Parathyroid adenoma (tissue), 2 donors: Measurements from ENCODE around the gene WDR77.

Experiments
- H2AFZ ChIP-seq: fragments of 300-600 bp; sonication (generic); one replicate; pipeline ENCODE4 v1.7.0; 2017; ENCODE audit warnings: antibody characterized with exemption, mild to moderate bottlenecking
- H3K27ac ChIP-seq: fragments of 300-600 bp; sonication (generic); one replicate; pipeline ENCODE4 v1.7.0; 2017
- H3K27me3 ChIP-seq: fragments of 300-600 bp; sonication (generic); one replicate; pipeline ENCODE4 v1.7.0; 2017; ENCODE audit warnings: low read length; ENCODE audit not compliant: control insufficient read depth, insufficient read depth
- H3K36me3 ChIP-seq: fragments of 300-600 bp; sonication (generic); one replicate; pipeline ENCODE4 v1.7.0; 2017; ENCODE audit warnings: low read length; ENCODE audit not compliant: control insufficient read depth, insufficient read depth
- H3K4me1 ChIP-seq: fragments of 300-600 bp; sonication (generic); one replicate; pipeline ENCODE4 v1.7.0; 2017; ENCODE audit warnings: control low read depth
- H3K4me2 ChIP-seq: fragments of 300-600 bp; sonication (generic); one replicate; pipeline ENCODE4 v1.7.0; 2017; ENCODE audit warnings: low read length
- H3K4me3 ChIP-seq: fragments of 300-600 bp; sonication (generic); one replicate; pipeline ENCODE4 v1.7.0; 2017; ENCODE audit warnings: low read depth, low read length
- H3K79me2 ChIP-seq: fragments of 300-600 bp; sonication (generic); one replicate; pipeline ENCODE4 v1.7.0; 2017; ENCODE audit warnings: control low read depth
- H3K9ac ChIP-seq: fragments of 300-600 bp; sonication (generic); one replicate; pipeline ENCODE4 v1.7.0; 2017; ENCODE audit warnings: mild to moderate bottlenecking
- H3K9me3 ChIP-seq: fragments of 300-600 bp; sonication (generic); one replicate; pipeline ENCODE4 v1.7.0; 2017; ENCODE audit warnings: low read length; ENCODE audit not compliant: control insufficient read depth
- TF ChIP-seq, protein P1 (sequence below): fragments of 300-600 bp; sonication (generic); IDR thresholded peaks from one replicate; pipeline ENCODE4 v1.7.0; 2017; ENCODE audit warnings: antibody characterized with exemption, mild to moderate bottlenecking
- donor health status: primary hyperparathyroidism.

WDR77 gene

DNA sequence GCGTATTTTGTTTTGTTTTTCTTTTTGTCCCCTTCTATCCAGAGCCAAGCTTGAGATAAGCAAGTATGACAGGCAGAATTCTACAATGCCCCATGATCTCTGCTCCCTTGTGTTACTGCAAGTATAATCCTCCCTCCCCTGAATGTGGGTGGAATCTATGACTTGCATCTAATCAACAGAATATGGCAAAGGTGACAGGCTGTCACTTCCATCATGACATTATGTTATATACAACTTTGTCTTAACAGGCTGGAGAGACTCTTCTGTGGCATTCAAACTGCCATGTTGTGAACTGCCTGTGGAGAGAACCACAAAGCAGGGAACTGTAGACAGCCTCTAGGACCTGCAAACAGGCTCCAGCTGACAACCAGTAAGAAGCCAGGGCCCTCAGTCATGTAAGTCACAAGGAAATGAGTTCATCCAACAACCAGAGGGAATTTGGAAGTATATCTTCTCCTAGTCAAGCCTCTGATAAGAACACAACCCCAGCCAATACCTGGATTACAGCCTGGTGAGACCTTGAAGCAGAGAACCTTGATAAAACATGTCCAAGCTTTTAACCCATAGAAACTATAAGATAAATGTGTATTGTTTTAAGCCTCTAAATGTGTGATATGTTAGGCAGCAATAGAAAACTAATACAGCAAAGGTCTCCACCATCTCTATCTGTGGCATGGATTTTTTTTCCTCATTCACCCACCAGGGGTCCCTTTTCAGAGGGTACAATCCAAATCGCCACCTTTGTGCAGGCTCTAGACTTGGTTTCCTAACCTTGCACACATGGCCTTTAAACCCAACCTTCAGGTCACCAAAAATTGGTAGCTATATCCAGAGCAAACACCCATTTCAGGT is 19.0 kb upstream of the WDR77 start:
- peaks cover 8% of the 10 kb centered on the region for H3K4me1 ChIP-seq
- H3K9me3 ChIP-seq = no peaks in the 10 kb centered on the region
- no peak overlapping the region for H3K9ac ChIP-seq
- no peak overlapping the region for H3K27ac ChIP-seq
- no peaks in the 10 kb centered on the region for H3K79me2 ChIP-seq
- H3K36me3 ChIP-seq = no peaks in the 10 kb centered on the region
- H3K4me3 ChIP-seq = no peak overlapping the region
- TF ChIP-seq, protein P1, sequence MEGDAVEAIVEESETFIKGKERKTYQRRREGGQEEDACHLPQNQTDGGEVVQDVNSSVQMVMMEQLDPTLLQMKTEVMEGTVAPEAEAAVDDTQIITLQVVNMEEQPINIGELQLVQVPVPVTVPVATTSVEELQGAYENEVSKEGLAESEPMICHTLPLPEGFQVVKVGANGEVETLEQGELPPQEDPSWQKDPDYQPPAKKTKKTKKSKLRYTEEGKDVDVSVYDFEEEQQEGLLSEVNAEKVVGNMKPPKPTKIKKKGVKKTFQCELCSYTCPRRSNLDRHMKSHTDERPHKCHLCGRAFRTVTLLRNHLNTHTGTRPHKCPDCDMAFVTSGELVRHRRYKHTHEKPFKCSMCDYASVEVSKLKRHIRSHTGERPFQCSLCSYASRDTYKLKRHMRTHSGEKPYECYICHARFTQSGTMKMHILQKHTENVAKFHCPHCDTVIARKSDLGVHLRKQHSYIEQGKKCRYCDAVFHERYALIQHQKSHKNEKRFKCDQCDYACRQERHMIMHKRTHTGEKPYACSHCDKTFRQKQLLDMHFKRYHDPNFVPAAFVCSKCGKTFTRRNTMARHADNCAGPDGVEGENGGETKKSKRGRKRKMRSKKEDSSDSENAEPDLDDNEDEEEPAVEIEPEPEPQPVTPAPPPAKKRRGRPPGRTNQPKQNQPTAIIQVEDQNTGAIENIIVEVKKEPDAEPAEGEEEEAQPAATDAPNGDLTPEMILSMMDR = no peak
- H2AFZ ChIP-seq = no peak overlapping the region
- H3K4me2 ChIP-seq = no peak overlapping the region
- no peaks in the 10 kb centered on the region for H3K27me3 ChIP-seq

- no peak overlapping the region for H3K4me2 ChIP-seq
- peaks cover 8% of the 10 kb centered on the region for H3K4me1 ChIP-seq
- H3K4me3 ChIP-seq = no peak overlapping the region
- H3K27me3 ChIP-seq = no peaks in the 10 kb centered on the region
- H3K9me3 ChIP-seq = no peaks in the 10 kb centered on the region
- H3K9ac ChIP-seq = no peak overlapping the region
- H3K36me3 ChIP-seq = no peaks in the 10 kb centered on the region
- TF ChIP-seq, protein P1 = no peak
- no peaks in the 10 kb centered on the region for H3K79me2 ChIP-seq
- H2AFZ ChIP-seq = no peak overlapping the region
- H3K27ac ChIP-seq = no peak overlapping the region
Observed at GRCh38 chr1:111466480-111466879, 17.4 kb upstream of the WDR77 start.

- no peak overlapping the region for H3K9ac ChIP-seq
- H3K27ac ChIP-seq = no peak overlapping the region
- no peak overlapping the region for H3K4me2 ChIP-seq
- TF ChIP-seq, protein P1 = no peak
- no peaks in the 10 kb centered on the region for H3K27me3 ChIP-seq
- peaks cover 3% of the 10 kb centered on the region for H3K4me1 ChIP-seq
- no peaks in the 10 kb centered on the region for H3K79me2 ChIP-seq
- H3K36me3 ChIP-seq = no peaks in the 10 kb centered on the region
- H3K9me3 ChIP-seq = no peaks in the 10 kb centered on the region
- no peak overlapping the region for H3K4me3 ChIP-seq
- H2AFZ ChIP-seq = no peak overlapping the region
Observed at GRCh38 chr1:111465754-111466153, 16.7 kb upstream of the WDR77 start.

DNA sequence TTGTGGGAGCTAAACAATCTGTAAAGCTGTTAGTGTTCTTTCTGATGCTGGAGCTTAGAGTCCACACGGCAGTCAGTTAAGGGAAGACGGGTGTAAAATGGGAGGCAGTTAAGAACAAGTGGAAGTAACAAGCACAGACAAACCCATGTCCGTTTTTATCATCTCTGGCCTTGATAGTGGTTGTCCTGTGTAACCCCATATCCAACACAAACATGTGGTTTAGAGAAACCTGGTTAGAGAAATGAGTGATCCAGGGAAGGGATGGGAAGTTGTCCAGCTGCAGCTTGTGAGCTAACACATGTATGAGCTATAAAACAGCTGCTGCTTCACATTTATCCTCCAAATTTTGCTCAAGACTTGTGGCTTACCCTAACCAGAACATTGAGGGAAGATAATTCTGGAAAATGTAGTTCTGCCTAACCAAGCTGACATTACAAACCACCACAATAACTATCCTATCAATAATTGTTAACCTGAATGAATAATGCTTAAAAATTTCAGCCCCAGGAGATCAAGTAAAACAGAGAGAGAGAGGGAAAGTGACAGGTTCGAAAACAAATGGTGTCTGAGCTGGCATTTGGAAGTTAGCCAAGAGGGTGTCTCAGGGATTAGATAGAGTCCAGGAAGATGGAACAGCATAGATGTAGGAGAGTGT is 14.1 kb upstream of the WDR77 start:
- no peaks in the 10 kb centered on the region for H3K4me1 ChIP-seq
- H3K9me3 ChIP-seq = no peaks in the 10 kb centered on the region
- no peak overlapping the region for H3K27ac ChIP-seq
- H3K4me3 ChIP-seq = no peak overlapping the region
- H2AFZ ChIP-seq = no peak overlapping the region
- TF ChIP-seq, protein P1 = no peak
- H3K79me2 ChIP-seq = no peaks in the 10 kb centered on the region
- no peak overlapping the region for H3K4me2 ChIP-seq
- H3K27me3 ChIP-seq = no peaks in the 10 kb centered on the region
- H3K9ac ChIP-seq = no peak overlapping the region
- H3K36me3 ChIP-seq = no peaks in the 10 kb centered on the region
